Caco-2 (cell line): Measurements from ENCODE around the gene ABAT. TPM values are rescaled to one million over a fixed set of nuclear protein-coding genes. Genes with fewer than 3 reads are reported as not detected.

Experiments used
- BruUV-seq: library from RNA; stranded (reverse); fragments of 400-500 nt; replicated peaks from 2 replicates; lab custom pipeline; 2021; lab: Mats Ljungman, UMichigan
- CTCF ChIA-PET: fragments of 300-600 bp; sonication (Branson Sonifier 250); formaldehyde crosslinking; loops from one replicate; lab custom pipeline; 2022; ENCODE audit warnings: antibody characterized with exemption; lab: Charles Lee
- POLR2A ChIA-PET: fragments of 300-600 bp; sonication (Branson Sonifier 250); formaldehyde crosslinking; loops from one replicate; lab custom pipeline; 2022; ENCODE audit warnings: antibody characterized with exemption; lab: Charles Lee
- DNase-seq, 2 experiments: peaks; one replicate each; pipeline versions ENCODE4 v3.0.0 to v3.0.0-alpha.2; 2020 to 2022
- H3K27me3 ChIP-seq: replicated peaks from 2 replicates; pipeline ENCODE4 v1.6.0; 2011; ENCODE audit warnings: low read length; ENCODE audit not compliant: control insufficient read depth, insufficient read depth
- H3K36me3 ChIP-seq: 2 replicates; pipeline ENCODE4 v1.5.1; 2011; ENCODE audit warnings: low read length; ENCODE audit not compliant: control insufficient read depth, insufficient read depth
- H3K4me1 ChIP-seq: fragments of 250-450 bp; sonication (Bioruptor Pico); 2 replicates; pipeline ENCODE4 v1.5.1; 2020; ENCODE audit warnings: mild to moderate bottlenecking
- H3K4me3 ChIP-seq: 2 replicates; pipeline ENCODE4 v1.5.1; 2011; ENCODE audit warnings: low read depth, mild to moderate bottlenecking, control low read depth, low read length
- H3K9me3 ChIP-seq: fragments of 250-450 bp; sonication (Bioruptor Pico); 2 replicates; pipeline ENCODE4 v1.5.1; 2020; ENCODE audit warnings: mild to moderate bottlenecking, moderate library complexity
- H3K27ac Mint-ChIP-seq: one replicate; pipeline ENCODE4 v1.8.0; 2022; ENCODE audit warnings: mixed read lengths; ENCODE audit not compliant: unreplicated experiment
- H3K27me3 Mint-ChIP-seq: one replicate; pipeline ENCODE4 v1.8.0; 2022; ENCODE audit warnings: mixed read lengths; ENCODE audit not compliant: insufficient read depth, unreplicated experiment
- H3K36me3 Mint-ChIP-seq: one replicate; pipeline ENCODE4 v1.8.0; 2022; ENCODE audit warnings: mild to moderate bottlenecking, mixed read lengths; ENCODE audit not compliant: insufficient read depth, unreplicated experiment
- H3K4me1 Mint-ChIP-seq: one replicate; pipeline ENCODE4 v1.8.0; 2022; ENCODE audit warnings: low read depth, mixed read lengths; ENCODE audit not compliant: unreplicated experiment
- H3K4me3 Mint-ChIP-seq: one replicate; pipeline ENCODE4 v1.8.0; 2022; ENCODE audit warnings: mild to moderate bottlenecking, moderate library complexity, mixed read lengths; ENCODE audit not compliant: unreplicated experiment
- H3K9me3 Mint-ChIP-seq: one replicate; pipeline ENCODE4 v1.8.0; 2022; ENCODE audit warnings: mixed read lengths; ENCODE audit not compliant: unreplicated experiment
- intact Hi-C: fragments of 100-400 bp; cut with micrococcal nuclease; formaldehyde crosslinking; loops from one replicate; pipeline ENCODE4 v1.10.0; 2022; ENCODE audit not compliant: unreplicated experiment
- total RNA-seq: library from RNA; stranded (reverse); gene quantifications from 2 replicates; pipeline ENCODE4 v1.2.3, GENCODE V29; 2022
- TF ChIP-seq, protein P1 (sequence below), 2 experiments: fragments of 200-600 bp in 1 of 2; IDR thresholded peaks; 1 replicate in 1 of 2; 2 replicates in 1 of 2; pipeline versions ENCODE4 v1.5.1 to v1.8.0; 2011 to 2022; ENCODE audit warnings: antibody characterized with exemption in 1 of 2, control low read depth in 1 of 2, inconsistent platforms in 1 of 2, low read depth in 1 of 2, low read length in 1 of 2, mild to moderate bottlenecking in 1 of 2, moderate library complexity in 1 of 2; ENCODE audit not compliant: insufficient read depth in 1 of 2, severe bottlenecking in 1 of 2, unreplicated experiment in 1 of 2

ABAT gene
- total RNA-seq, 1 experiment from 2014 or later, result 34.9 TPM

DNA sequence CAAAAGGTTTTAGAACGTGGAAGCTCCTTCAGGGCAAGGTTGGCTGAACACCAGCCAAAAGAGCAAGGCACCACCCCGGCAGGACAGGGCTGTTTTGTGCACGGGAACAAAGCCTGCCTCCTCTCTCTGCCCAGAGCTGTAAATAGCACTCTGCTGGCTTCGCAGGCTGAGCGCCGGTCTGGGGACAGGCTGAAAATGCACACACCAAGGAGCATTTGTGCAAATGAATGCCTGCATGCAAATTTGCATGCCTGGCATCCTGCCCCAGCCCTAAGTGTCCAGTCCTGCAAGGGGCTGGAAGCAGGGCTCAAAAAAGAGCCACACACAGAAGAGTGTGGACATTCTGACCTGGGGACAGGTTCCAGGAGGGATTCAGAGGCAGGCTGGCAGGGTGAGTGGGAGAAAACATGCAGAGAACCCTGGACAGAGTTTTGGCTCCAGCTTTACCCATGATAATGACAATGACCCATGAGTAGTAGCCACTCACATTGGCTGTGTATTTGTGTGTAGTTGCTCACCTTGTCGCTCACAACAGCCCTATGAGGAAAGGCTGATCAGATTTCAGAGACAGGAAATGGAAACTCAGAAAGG lies 11.7 kb downstream of the ABAT start:
- H3K36me3 ChIP-seq, result no peaks in the 10 kb centered on the region
- H3K4me1 ChIP-seq, result 0 out of 2 replicates have a peak, but pooled peaks cover 2% of the 10 kb centered on the region
- H3K27ac Mint-ChIP-seq, result no peak overlapping the region
- DNase-seq, result no peak
- H3K27me3 Mint-ChIP-seq, result no peaks in the 10 kb centered on the region
- H3K36me3 Mint-ChIP-seq, result peaks cover 17% of the 10 kb centered on the region
- H3K9me3 Mint-ChIP-seq, result peaks cover 21% of the 10 kb centered on the region
- no peaks in the 10 kb centered on the region for H3K27me3 ChIP-seq
- ChIA-PET POLR2A (no interaction called here), CTCF (no interaction called here)
- no peak overlapping the region for H3K4me3 Mint-ChIP-seq
- TF ChIP-seq, protein P1, sequence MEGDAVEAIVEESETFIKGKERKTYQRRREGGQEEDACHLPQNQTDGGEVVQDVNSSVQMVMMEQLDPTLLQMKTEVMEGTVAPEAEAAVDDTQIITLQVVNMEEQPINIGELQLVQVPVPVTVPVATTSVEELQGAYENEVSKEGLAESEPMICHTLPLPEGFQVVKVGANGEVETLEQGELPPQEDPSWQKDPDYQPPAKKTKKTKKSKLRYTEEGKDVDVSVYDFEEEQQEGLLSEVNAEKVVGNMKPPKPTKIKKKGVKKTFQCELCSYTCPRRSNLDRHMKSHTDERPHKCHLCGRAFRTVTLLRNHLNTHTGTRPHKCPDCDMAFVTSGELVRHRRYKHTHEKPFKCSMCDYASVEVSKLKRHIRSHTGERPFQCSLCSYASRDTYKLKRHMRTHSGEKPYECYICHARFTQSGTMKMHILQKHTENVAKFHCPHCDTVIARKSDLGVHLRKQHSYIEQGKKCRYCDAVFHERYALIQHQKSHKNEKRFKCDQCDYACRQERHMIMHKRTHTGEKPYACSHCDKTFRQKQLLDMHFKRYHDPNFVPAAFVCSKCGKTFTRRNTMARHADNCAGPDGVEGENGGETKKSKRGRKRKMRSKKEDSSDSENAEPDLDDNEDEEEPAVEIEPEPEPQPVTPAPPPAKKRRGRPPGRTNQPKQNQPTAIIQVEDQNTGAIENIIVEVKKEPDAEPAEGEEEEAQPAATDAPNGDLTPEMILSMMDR (IDR thresholded peaks at IDR 0.05; ENCODE audit: insufficient read depth in 1 of 2, low read depth in 1 of 2, low read length in 1 of 2, severe bottlenecking in 1 of 2, unreplicated experiment in 1 of 2), result no peak
- H3K9me3 ChIP-seq, result peaks cover 14% of the 10 kb centered on the region
- no peaks in the 10 kb centered on the region for H3K4me1 Mint-ChIP-seq
- intact Hi-C loops, result no loop called here
- no peak overlapping the region for H3K4me3 ChIP-seq
- no TSS peak for BruUV-seq

DNA sequence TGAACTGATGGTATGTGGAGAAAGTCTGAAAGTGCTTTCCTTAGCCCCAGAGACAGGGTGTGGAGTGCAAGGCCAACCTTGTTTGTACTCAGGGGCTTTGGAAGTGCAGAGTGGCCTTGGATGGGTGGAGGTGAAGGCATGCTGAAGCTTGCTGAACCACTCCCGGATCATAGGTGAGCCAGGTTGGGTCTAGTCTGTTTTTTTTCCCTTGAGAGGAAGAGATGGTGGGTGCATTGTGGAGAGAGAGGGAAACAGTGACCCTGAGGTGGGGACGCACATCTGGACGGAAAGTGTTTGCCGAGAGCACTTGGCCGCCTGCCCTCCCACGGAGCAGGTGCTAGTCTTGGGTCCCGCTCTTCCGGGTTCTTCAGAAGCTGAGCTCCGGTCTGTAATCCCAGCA lies 12.5 kb downstream of the ABAT start:
- peaks cover 21% of the 10 kb centered on the region for H3K9me3 Mint-ChIP-seq
- no peaks in the 10 kb centered on the region for H3K27me3 ChIP-seq
- no peaks in the 10 kb centered on the region for H3K4me1 Mint-ChIP-seq
- H3K36me3 Mint-ChIP-seq, result peaks cover 17% of the 10 kb centered on the region
- no peak overlapping the region for H3K4me3 Mint-ChIP-seq
- intact Hi-C loops, result no loop called here
- DNase-seq, result no peak
- no peak overlapping the region for H3K4me3 ChIP-seq
- TF ChIP-seq, protein P1 (IDR thresholded peaks at IDR 0.05; ENCODE audit: insufficient read depth in 1 of 2, low read depth in 1 of 2, low read length in 1 of 2, severe bottlenecking in 1 of 2, unreplicated experiment in 1 of 2), result no peak
- H3K27ac Mint-ChIP-seq, result no peak overlapping the region
- BruUV-seq, result no TSS peak
- no peaks in the 10 kb centered on the region for H3K36me3 ChIP-seq
- no peaks in the 10 kb centered on the region for H3K27me3 Mint-ChIP-seq
- CTCF ChIA-PET, result no interaction called here
- H3K4me1 ChIP-seq, result no peaks in the 10 kb centered on the region
- H3K9me3 ChIP-seq, result peaks cover 14% of the 10 kb centered on the region
- POLR2A ChIA-PET, result no interaction called here

DNA sequence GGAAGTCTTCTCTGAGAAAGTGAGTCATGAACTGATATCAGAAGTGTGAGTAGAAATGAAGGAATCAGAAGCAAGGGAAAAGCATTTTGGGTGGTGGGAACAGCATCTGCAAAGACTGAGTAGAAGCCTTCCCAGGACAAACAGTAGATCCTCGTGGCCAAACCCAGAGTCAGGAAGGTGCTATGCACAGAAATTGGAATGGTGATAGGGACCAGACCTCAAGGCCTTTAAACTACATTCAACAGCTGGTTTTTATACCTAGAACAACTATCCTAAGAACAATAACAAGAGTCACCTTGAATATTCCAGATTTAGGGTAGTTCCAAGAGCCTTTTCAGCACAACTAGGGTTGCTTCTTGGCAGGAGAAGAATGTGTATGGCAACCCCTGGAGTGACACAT lies 15.3 kb downstream of the ABAT start:
- Histone ChIP-seq H3K9me3 (peaks cover 14% of the 10 kb centered on the region), H3K36me3 (no peaks in the 10 kb centered on the region), H3K4me3 (no peak overlapping the region), H3K4me1 (no peaks in the 10 kb centered on the region), H3K27me3 (no peaks in the 10 kb centered on the region)
- TF ChIP-seq, protein P1 (IDR thresholded peaks at IDR 0.05; ENCODE audit: insufficient read depth in 1 of 2, low read depth in 1 of 2, low read length in 1 of 2, severe bottlenecking in 1 of 2, unreplicated experiment in 1 of 2), result no peak
- H3K27me3 Mint-ChIP-seq, result no peaks in the 10 kb centered on the region
- no peak for DNase-seq
- no peaks in the 10 kb centered on the region for H3K4me1 Mint-ChIP-seq
- POLR2A ChIA-PET, result no interaction called here
- no peak overlapping the region for H3K27ac Mint-ChIP-seq
- CTCF ChIA-PET, result no interaction called here
- H3K4me3 Mint-ChIP-seq, result no peak overlapping the region
- no TSS peak for BruUV-seq
- peaks cover 21% of the 10 kb centered on the region for H3K9me3 Mint-ChIP-seq
- peaks cover 27% of the 10 kb centered on the region for H3K36me3 Mint-ChIP-seq
- intact Hi-C loops, result no loop called here
